Thoracic aorta (tissue), 2 donors: ENCODE results near the gene ATP8B3. TPM values are rescaled to one million over a fixed set of nuclear protein-coding genes. Genes with fewer than 3 reads are reported as not detected.

ENCODE experiments used
- ATAC-seq: fragments of 150-250 bp; one replicate; pipeline ENCODE4 v1.8.0; 2017; ENCODE audit warnings: low read depth; ENCODE audit not compliant: insufficient number of reproducible peaks, low FRiP score
- DNase-seq: peaks from one replicate; pipeline ENCODE4 v3.0.0-alpha.2; 2020; ENCODE audit warnings: low spot score
- H3K27ac ChIP-seq, 2 donors: fragments of 200-600 bp; sonication (generic); 1 replicate in 1 of 2; 2 replicates in 1 of 2; pipeline ENCODE4 v1.5.1; 2016; ENCODE audit warnings: mild to moderate bottlenecking in 2 of 2, moderate library complexity in 2 of 2
- H3K27me3 ChIP-seq: fragments of 200-600 bp; sonication (generic); replicated peaks from 2 replicates; pipeline ENCODE4 v1.6.0; 2016; ENCODE audit warnings: mild to moderate bottlenecking; ENCODE audit not compliant: insufficient read depth
- H3K36me3 ChIP-seq: fragments of 200-600 bp; sonication (generic); one replicate; pipeline ENCODE4 v1.5.1; 2016
- H3K4me1 ChIP-seq, 2 donors: fragments of 200-600 bp; sonication (generic); 1 replicate in 1 of 2; 2 replicates in 1 of 2; pipeline versions ENCODE4 v1.5.1 to v1.6.0; 2016; ENCODE audit warnings: low read depth in 2 of 2, mild to moderate bottlenecking in 1 of 2; ENCODE audit not compliant: control insufficient read depth in 1 of 2
- H3K4me3 ChIP-seq: fragments of 200-600 bp; sonication (generic); 2 replicates; pipeline ENCODE4 v1.5.1; 2016; ENCODE audit warnings: mild to moderate bottlenecking
- H3K9me3 ChIP-seq: fragments of 200-600 bp; sonication (generic); 2 replicates; pipeline ENCODE4 v1.5.1; 2016
- total RNA-seq, 2 donors: library from RNA; depleted of rRNA; stranded (reverse); fragments of >200 nt; gene quantifications; one replicate each; pipeline versions ENCODE4 v1.1.0 to v1.2.3, GENCODE V29; 2016
- TF ChIP-seq, protein P1 (sequence below): fragments of 200-600 bp; sonication (generic); IDR thresholded peaks from one replicate; pipeline ENCODE4 v1.5.1; 2019; ENCODE audit warnings: antibody characterized with exemption

The ATP8B3 gene
- total RNA-seq, 2 donors from 2014 or later: 0.21 to 1.4 TPM

DNA sequence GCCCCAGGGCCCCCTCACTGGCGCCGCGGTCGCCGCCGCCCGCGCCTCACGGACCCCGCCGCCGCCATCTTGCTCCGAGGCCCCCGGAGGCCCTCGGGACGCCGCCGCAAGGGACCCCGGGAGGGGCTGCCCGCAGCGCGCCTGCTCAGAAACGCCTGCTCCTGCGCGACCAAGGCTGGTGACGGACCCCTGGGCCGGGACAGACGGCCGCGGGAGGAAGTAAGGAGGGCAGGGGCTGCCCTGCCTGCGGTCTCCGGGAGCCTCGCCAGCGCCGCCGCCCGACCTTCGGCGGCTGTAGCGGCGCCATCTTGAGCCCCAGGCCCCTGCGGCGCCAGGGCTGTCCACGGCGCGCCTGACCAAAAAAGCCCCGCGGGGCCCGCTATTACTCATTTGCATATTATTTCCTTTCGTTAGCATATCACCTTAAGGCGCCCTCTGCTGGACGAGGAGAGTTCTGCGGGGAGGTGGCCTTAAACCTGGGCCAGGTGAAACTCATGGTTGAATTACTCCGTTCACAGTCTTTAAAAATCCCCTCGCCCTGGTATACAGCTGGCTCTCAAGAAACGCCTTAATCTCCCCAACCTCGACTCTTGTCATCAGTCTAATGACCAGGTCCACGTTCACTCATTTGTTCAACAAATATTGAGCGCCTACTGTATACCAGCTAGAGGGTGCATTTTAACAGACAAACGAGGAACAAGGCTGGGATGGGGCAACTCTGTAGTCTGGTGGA lies 36.5 kb upstream of the ATP8B3 start, which contains the start of gene REXO1:
Gene REXO1, minus strand, starts transcription at position 85 of the 733 bp plus-strand sequence. CDS start 125 bp downstream, outside the sequence.
- H3K27me3 ChIP-seq: no peaks in the 10 kb centered on the region
- TF ChIP-seq, protein P1, sequence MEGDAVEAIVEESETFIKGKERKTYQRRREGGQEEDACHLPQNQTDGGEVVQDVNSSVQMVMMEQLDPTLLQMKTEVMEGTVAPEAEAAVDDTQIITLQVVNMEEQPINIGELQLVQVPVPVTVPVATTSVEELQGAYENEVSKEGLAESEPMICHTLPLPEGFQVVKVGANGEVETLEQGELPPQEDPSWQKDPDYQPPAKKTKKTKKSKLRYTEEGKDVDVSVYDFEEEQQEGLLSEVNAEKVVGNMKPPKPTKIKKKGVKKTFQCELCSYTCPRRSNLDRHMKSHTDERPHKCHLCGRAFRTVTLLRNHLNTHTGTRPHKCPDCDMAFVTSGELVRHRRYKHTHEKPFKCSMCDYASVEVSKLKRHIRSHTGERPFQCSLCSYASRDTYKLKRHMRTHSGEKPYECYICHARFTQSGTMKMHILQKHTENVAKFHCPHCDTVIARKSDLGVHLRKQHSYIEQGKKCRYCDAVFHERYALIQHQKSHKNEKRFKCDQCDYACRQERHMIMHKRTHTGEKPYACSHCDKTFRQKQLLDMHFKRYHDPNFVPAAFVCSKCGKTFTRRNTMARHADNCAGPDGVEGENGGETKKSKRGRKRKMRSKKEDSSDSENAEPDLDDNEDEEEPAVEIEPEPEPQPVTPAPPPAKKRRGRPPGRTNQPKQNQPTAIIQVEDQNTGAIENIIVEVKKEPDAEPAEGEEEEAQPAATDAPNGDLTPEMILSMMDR: peak; percentile 93
- peaks cover 28 to 43% of the 10 kb centered on the region in 2 donors for H3K4me1 ChIP-seq
- DNase-seq (peak; percentile 87), ATAC-seq (peak; percentile 84)
- no peaks in the 10 kb centered on the region for H3K9me3 ChIP-seq
- no peaks in the 10 kb centered on the region for H3K36me3 ChIP-seq
- peak within 1 kb of the TSS; percentile 92 for H3K4me3 ChIP-seq
- H3K27ac ChIP-seq: peak within 1 kb of the TSS; percentile 91 to 99

DNA sequence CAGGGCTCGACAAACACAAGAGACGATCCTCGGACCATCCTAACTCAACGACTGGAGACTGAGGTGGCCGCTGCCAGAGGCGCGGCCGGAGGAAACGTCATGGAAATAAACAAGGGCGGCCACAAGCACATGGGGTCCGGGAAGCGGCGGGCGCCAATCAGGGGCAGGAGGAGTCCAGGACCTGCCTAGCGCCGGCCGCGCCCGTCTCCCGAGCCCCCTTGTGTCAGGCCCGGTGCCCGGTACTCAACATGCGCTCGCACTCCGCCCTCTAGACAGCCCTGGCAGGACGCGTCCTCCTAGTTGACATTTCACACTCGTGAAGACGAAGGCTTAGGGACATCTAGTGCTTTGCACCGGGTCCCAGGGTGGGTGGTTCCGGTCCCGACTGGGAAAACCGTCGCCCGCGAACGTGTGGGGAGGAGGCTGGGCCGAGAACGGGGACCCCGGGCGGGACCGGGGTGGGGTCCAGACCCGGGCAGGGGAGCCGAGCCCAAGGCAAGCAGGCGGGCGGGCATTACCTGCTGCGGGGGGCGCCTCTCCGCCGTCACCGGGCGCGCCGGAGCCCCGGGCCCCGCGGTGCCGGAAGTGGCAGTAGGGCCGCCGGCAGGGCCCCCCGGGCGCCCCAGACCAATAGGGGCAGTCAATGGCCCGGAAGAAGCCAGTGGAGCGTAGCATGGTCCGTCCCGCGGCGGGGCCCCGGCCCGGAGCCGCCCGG lies 35.8 kb upstream of the ATP8B3 start:
- H3K9me3 ChIP-seq: no peaks in the 10 kb centered on the region
- DNase-seq (no peak), ATAC-seq (no peak)
- TF ChIP-seq, protein P1: no peak
- peaks cover 22 to 42% of the 10 kb centered on the region in 2 donors for H3K4me1 ChIP-seq
- H3K27me3 ChIP-seq: no peaks in the 10 kb centered on the region
- peak overlapping the region; percentile 92 for H3K4me3 ChIP-seq
- H3K27ac ChIP-seq: peak overlapping the region; percentile 91 to 99
- H3K36me3 ChIP-seq: no peaks in the 10 kb centered on the region

DNA sequence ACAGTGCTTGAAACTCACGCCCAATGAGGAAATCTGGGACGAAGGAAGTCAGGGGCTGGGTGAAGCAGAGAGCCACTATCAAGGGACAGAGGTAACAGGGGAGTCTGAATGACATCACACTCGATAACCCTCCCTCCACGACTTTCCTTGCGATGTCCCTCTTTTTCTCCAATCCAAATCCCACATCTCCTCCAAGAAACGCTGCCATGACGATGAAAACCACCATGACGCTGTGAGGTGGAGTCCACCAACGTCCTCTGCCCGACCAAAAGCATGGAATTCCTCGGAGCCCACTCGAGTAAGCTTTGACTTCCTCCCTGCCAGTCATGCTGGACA lies 35.2 kb upstream of the ATP8B3 start:
- H3K27me3 ChIP-seq: no peaks in the 10 kb centered on the region
- no peak for ATAC-seq
- H3K4me3 ChIP-seq: peak overlapping the region; percentile 92
- no peaks in the 10 kb centered on the region for H3K9me3 ChIP-seq
- H3K27ac ChIP-seq: no peak overlapping the region
- peaks cover 4% of the 10 kb centered on the region for H3K36me3 ChIP-seq
- TF ChIP-seq, protein P1: no peak
- no peak for DNase-seq
- H3K4me1 ChIP-seq: peaks cover 22 to 42% of the 10 kb centered on the region in 2 donors

DNA sequence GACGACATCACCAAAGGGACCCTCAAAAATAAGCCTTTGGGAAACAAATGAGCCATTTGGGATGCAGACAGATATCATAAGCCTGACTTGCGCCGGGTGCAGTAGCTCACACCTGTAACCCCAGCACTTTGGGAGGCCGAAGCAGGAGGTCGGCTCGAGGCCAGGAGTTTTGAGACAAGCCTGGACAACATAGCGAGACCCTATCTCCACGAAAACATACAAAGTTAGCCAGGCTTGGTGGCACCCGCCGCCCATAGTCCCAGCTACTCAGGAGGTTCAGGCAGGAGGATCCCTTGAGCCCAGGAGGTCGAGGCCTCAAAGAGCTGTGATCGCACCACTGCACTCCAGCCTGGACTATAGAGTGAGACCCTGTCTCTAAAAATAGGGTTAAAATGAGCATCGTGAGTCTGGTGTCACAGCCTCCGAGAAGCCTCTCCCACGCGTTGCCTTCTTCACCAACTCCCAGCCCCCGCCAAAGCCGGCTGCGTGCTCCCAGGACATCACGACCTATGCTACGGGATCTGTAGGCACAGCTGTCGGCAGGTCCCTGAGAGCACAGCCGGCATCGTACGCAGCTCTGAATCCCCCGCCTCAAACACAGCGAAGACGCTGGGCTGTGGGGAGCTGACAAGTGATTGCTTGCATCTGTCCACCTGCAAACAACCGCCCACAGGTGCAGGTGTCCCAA lies 34.6 kb upstream of the ATP8B3 start:
- no peaks in the 10 kb centered on the region for H3K9me3 ChIP-seq
- TF ChIP-seq, protein P1: no peak

DNA sequence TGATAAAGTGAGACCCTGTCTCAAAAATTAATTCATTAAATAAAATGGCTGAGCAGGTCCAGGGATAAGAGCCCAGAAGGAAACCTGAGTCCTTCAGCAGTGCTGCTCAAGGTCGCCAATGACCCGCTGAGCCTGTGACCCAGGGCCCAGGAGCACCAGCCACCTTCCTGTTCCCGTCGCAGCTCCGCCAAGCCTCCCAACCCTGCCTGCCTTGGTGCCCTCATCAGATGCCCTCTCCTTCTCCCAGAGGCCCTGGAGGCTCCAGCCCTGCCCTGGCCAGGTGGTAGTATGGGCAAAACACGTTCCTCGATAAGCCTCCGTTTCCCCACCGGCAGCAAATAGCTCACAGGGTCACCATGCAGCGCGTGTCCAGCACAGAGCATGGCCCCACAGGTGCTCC lies 33.6 kb upstream of the ATP8B3 start:
- TF ChIP-seq, protein P1: no peak
- ATAC-seq (no peak), DNase-seq (no peak)
- no peaks in the 10 kb centered on the region for H3K27me3 ChIP-seq
- H3K9me3 ChIP-seq: no peaks in the 10 kb centered on the region
- peaks cover 4% of the 10 kb centered on the region for H3K36me3 ChIP-seq
- H3K4me3 ChIP-seq: no peak overlapping the region
- peaks cover 22 to 42% of the 10 kb centered on the region in 2 donors for H3K4me1 ChIP-seq
- no peak overlapping the region for H3K27ac ChIP-seq

More for the DNA sequence above, 34.6 kb upstream of the ATP8B3 start:
- H3K27ac ChIP-seq: no peak overlapping the region
- ATAC-seq (no peak), DNase-seq (no peak)
- H3K4me3 ChIP-seq: peak overlapping the region; percentile 92
- no peaks in the 10 kb centered on the region for H3K27me3 ChIP-seq
- peaks cover 22 to 42% of the 10 kb centered on the region in 2 donors for H3K4me1 ChIP-seq
- H3K36me3 ChIP-seq: peaks cover 4% of the 10 kb centered on the region
